Activated CD4-positive, alpha-beta memory T cell treated with anti-CD3 and anti-CD28 coated beads, Interleukin-2, amount 10 ng/mL, durations not matched to agents 7 days and 5 days (primary cell): ENCODE data around the gene EFEMP2. TPM values are rescaled to one million over a fixed set of nuclear protein-coding genes. Genes with fewer than 3 reads are reported as not detected.

Experiments
- CTCF ChIA-PET: fragments of 350-600 bp; sonication (Branson Sonifier 250); formaldehyde crosslinking; loops from one replicate; lab custom pipeline; 2021; ENCODE audit warnings: antibody characterized with exemption, inconsistent platforms; lab: Charles Lee
- POLR2A ChIA-PET: fragments of 350-600 bp; sonication (Branson Sonifier 250); formaldehyde crosslinking; loops from one replicate; lab custom pipeline; 2021; ENCODE audit warnings: antibody characterized with exemption; lab: Charles Lee
- DNase-seq: peaks from one replicate; pipeline ENCODE4 v3.0.0-alpha.2; 2020
- H3K27ac Mint-ChIP-seq: one replicate; pipeline ENCODE4 v1.8.0; 2021; ENCODE audit warnings: mild to moderate bottlenecking, mixed read lengths
- H3K27me3 Mint-ChIP-seq: one replicate; pipeline ENCODE4 v1.8.0; 2021; ENCODE audit warnings: mixed read lengths
- H3K36me3 Mint-ChIP-seq: one replicate; pipeline ENCODE4 v1.8.0; 2021; ENCODE audit warnings: low read depth, mixed read lengths
- H3K4me1 Mint-ChIP-seq: one replicate; pipeline ENCODE4 v1.8.0; 2021; ENCODE audit warnings: mixed read lengths
- H3K4me3 Mint-ChIP-seq: one replicate; pipeline ENCODE4 v1.8.0; 2021; ENCODE audit warnings: mild to moderate bottlenecking, mixed read lengths
- H3K9me3 Mint-ChIP-seq: one replicate; pipeline ENCODE4 v1.8.0; 2021; ENCODE audit warnings: mixed read lengths
- total RNA-seq, 2 experiments: library from RNA; stranded (reverse); gene quantifications; one replicate each; pipeline ENCODE4 v1.2.3, GENCODE V29; 2021

The EFEMP2 gene
- total RNA-seq, 2 experiments from 2014 or later, result 13.8 to 14.7 TPM

- Mint-ChIP-seq H3K27ac (peak overlapping the region; percentile 97), H3K9me3 (no peaks in the 10 kb centered on the region), H3K27me3 (no peaks in the 10 kb centered on the region), H3K36me3 (peaks cover 55% of the 10 kb centered on the region), H3K4me3 (peak overlapping the region; percentile 84), H3K4me1 (peaks cover 41% of the 10 kb centered on the region)
- POLR2A ChIA-PET, result interaction anchor here (0.8 to 8.9 kb wide), 14 partner anchors 9 to 247 kb away, joined by 3 to 284 read pairs (median 13); partner anchors contain the start of genes BANF1, CCDC85B, CTSW and EFEMP2
- CTCF ChIA-PET, result interaction anchor here (0.7 to 8.7 kb wide), 5 partner anchors 9 to 150 kb away, joined by 3 to 251 read pairs (median 20); partner anchors contain the start of genes CCDC85B, FIBP and KAT5
- DNase-seq, result peak; percentile 14
Observed at GRCh38 chr11:65861533-65862183, 10.9 kb downstream of the EFEMP2 start.

- Mint-ChIP-seq H3K27me3 (no peaks in the 10 kb centered on the region), H3K4me3 (peak overlapping the region; percentile 84), H3K9me3 (no peaks in the 10 kb centered on the region), H3K27ac (peak overlapping the region; percentile 97), H3K36me3 (peaks cover 58% of the 10 kb centered on the region), H3K4me1 (peaks cover 46% of the 10 kb centered on the region)
- POLR2A ChIA-PET, result interaction anchor here (0.6 to 8.9 kb wide), 18 partner anchors 9 to 246 kb away, joined by 3 to 284 read pairs (median 10); partner anchors contain the start of genes AP5B1, BANF1, CCDC85B and CTSW
- CTCF ChIA-PET, result interaction anchor here (0.7 to 8.7 kb wide), 9 partner anchors 9 to 149 kb away, joined by 3 to 251 read pairs (median 14); partner anchors contain the start of genes CCDC85B, CTSW, FIBP and FOSL1
- DNase-seq, result no peak
Observed at GRCh38 chr11:65861165-65861505, 11.5 kb downstream of the EFEMP2 start.

- peak; percentile 97 for DNase-seq
- H3K4me1 Mint-ChIP-seq, result peaks cover 52% of the 10 kb centered on the region
- ChIA-PET CTCF (interaction anchor here (0.6 to 8.7 kb wide), 41 partner anchors 9 to 361 kb away, joined by 3 to 251 read pairs (median 5); partner anchors contain the start of genes AP5B1, BANF1, C11orf68 and CCDC85B), POLR2A (interaction anchor here (0.6 to 8.9 kb wide), 40 partner anchors 10 to 1116 kb away, joined by 3 to 284 read pairs (median 6); partner anchors contain the start of genes AP5B1, BANF1, C11orf68 and CCDC85B)
- peak within 1 kb of the TSS; percentile 84 for H3K4me3 Mint-ChIP-seq
- peaks cover 60% of the 10 kb centered on the region for H3K36me3 Mint-ChIP-seq
- peak within 1 kb of the TSS; percentile 97 for H3K27ac Mint-ChIP-seq
- H3K27me3 Mint-ChIP-seq, result no peaks in the 10 kb centered on the region
- no peaks in the 10 kb centered on the region for H3K9me3 Mint-ChIP-seq
Observed at GRCh38 chr11:65860278-65861164, 12.1 kb downstream of the EFEMP2 start, which contains the start of gene MUS81. MUS81 (plus strand) TSS chr11:65860433; CDS start chr11:65860754, 321 bp downstream.

GRCh38 chr11:65859812-65860277 lies 12.8 kb downstream of the EFEMP2 start:
- Mint-ChIP-seq H3K4me3 (peak overlapping the region; percentile 84), H3K27me3 (no peaks in the 10 kb centered on the region), H3K9me3 (no peaks in the 10 kb centered on the region), H3K27ac (peak overlapping the region; percentile 97), H3K36me3 (peaks cover 61% of the 10 kb centered on the region), H3K4me1 (peaks cover 56% of the 10 kb centered on the region)
- POLR2A ChIA-PET, result interaction anchor here (0.6 to 8.9 kb wide), 37 partner anchors 10 to 1115 kb away, joined by 3 to 284 read pairs (median 6); partner anchors contain the start of genes AP5B1, BANF1, C11orf68 and CCDC85B
- no peak for DNase-seq
- CTCF ChIA-PET, result interaction anchor here (0.6 to 8.7 kb wide), 43 partner anchors 8 to 360 kb away, joined by 3 to 251 read pairs (median 5); partner anchors contain the start of genes AP5B1, BANF1, C11orf68 and CCDC85B

DNA sequence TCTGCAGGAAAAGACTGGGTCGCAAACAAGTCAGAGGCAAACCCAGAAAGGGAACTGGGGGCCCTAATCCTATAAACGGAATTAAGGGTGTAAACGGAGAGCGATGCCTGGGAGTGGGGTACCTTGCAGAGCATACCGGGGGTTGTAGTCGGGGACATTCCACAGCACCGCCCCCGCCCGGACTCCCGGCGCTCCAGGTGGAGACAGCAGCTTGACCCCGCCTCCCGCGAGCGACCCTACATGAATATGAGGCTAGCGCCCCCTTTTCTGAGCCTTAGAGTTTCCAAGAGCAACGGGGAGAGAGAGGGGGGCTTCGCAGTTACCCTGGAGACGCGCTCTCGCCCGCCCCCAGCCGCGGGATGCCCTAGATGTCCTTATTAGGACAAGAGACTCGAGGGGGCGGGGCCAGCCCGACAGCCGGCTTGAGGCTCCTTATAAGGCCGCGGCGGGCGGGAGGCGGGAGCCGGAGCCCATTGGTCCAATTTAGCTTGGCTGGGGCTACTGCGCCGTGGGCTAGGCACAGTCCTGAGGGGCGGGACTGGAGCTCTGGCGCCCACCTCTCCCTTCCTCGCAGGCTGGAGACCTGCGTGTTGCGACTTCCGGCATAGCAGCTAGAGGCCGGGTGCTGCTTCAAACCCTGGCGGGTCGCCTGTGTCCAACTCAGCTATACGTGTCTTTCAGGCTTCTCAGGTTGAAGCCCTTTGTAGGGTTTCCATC lies 13.3 kb downstream of the EFEMP2 start:
- Mint-ChIP-seq H3K4me3 (peak overlapping the region; percentile 84), H3K9me3 (no peaks in the 10 kb centered on the region), H3K27ac (peak overlapping the region; percentile 97), H3K4me1 (peaks cover 62% of the 10 kb centered on the region), H3K36me3 (peaks cover 63% of the 10 kb centered on the region), H3K27me3 (no peaks in the 10 kb centered on the region)
- POLR2A ChIA-PET, result interaction anchor here (0.6 to 8.9 kb wide), 37 partner anchors 9 to 1115 kb away, joined by 3 to 284 read pairs (median 6); partner anchors contain the start of genes AP5B1, BANF1, C11orf68 and CCDC85B
- CTCF ChIA-PET, result interaction anchor here (0.6 to 8.7 kb wide), 39 partner anchors 8 to 360 kb away, joined by 3 to 251 read pairs (median 6); partner anchors contain the start of genes AP5B1, BANF1, C11orf68 and CCDC85B
- peak; percentile 99 for DNase-seq

- peaks cover 64% of the 10 kb centered on the region for H3K36me3 Mint-ChIP-seq
- H3K27me3 Mint-ChIP-seq, result no peaks in the 10 kb centered on the region
- DNase-seq, result no peak
- peak overlapping the region; percentile 97 for H3K27ac Mint-ChIP-seq
- peak overlapping the region; percentile 84 for H3K4me3 Mint-ChIP-seq
- ChIA-PET POLR2A (interaction anchor here (0.6 to 8.9 kb wide), 29 partner anchors 8 to 983 kb away, joined by 3 to 284 read pairs (median 12); partner anchors contain the start of genes AP5B1, BANF1, C11orf68 and CCDC85B), CTCF (interaction anchor here (1.2 to 8.7 kb wide), 11 partner anchors 12 to 243 kb away, joined by 4 to 251 read pairs (median 12); partner anchors contain the start of genes AP5B1, CCDC85B, CTSW and FIBP)
- H3K9me3 Mint-ChIP-seq, result no peaks in the 10 kb centered on the region
- peaks cover 66% of the 10 kb centered on the region for H3K4me1 Mint-ChIP-seq
Observed at GRCh38 chr11:65858681-65859087, 13.9 kb downstream of the EFEMP2 start.

- peak; percentile 99 for DNase-seq
- H3K4me3 Mint-ChIP-seq, result peak within 1 kb of the TSS; percentile 91
- CTCF ChIA-PET, result interaction anchor here (1.2 to 8.7 kb wide), 6 partner anchors 19 to 146 kb away, joined by 4 to 251 read pairs (median 10); partner anchors contain the start of genes AP5B1, CCDC85B, FIBP and KAT5
- H3K27ac Mint-ChIP-seq, result peak within 1 kb of the TSS; percentile 97
- POLR2A ChIA-PET, result interaction anchor here (0.6 to 8.9 kb wide), 27 partner anchors 8 to 736 kb away, joined by 3 to 284 read pairs (median 9); partner anchors contain the start of genes AP5B1, BANF1, C11orf68 and CCDC85B
- no peaks in the 10 kb centered on the region for H3K27me3 Mint-ChIP-seq
- H3K9me3 Mint-ChIP-seq, result no peaks in the 10 kb centered on the region
- H3K4me1 Mint-ChIP-seq, result peaks cover 66% of the 10 kb centered on the region
- H3K36me3 Mint-ChIP-seq, result peaks cover 64% of the 10 kb centered on the region
Observed at GRCh38 chr11:65857853-65858680, 14.5 kb downstream of the EFEMP2 start, which contains the start of gene CFL1. CFL1 (minus strand) TSS chr11:65858180; CDS start chr11:65858099, 81 bp downstream.

DNA sequence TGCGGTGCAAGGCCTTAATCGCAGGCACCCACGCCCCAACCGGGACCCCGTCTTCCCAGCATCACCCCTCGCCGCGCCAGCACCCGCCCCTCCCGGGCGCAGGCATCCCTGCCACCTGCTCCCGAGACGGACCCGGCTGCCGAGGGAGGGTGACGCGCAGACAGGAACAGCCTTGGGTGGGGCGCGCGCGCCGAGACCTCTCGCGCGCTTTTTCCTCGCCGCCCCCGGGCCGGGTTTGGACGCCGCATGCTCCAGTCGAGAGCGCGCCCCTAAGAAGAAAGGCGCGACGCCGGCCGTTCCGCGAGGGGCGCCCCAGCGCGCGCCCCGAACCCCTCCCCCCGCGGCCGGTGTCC lies 15.1 kb downstream of the EFEMP2 start:
- peaks cover 64% of the 10 kb centered on the region for H3K36me3 Mint-ChIP-seq
- peaks cover 61% of the 10 kb centered on the region for H3K4me1 Mint-ChIP-seq
- ChIA-PET CTCF (interaction anchor here (1.2 to 8.7 kb wide), 3 partner anchors 30 to 146 kb away, joined by 4 to 251 read pairs (median 7); partner anchors contain the start of genes AP5B1, CCDC85B, FIBP and KAT5), POLR2A (interaction anchor here (1.0 to 8.9 kb wide), 14 partner anchors 8 to 242 kb away, joined by 4 to 284 read pairs (median 12); partner anchors contain the start of genes AP5B1, BANF1, C11orf68 and CCDC85B)
- H3K9me3 Mint-ChIP-seq, result no peaks in the 10 kb centered on the region
- H3K4me3 Mint-ChIP-seq, result peak overlapping the region; percentile 91
- peak; percentile 70 for DNase-seq
- peak overlapping the region; percentile 83 for H3K27ac Mint-ChIP-seq
- no peaks in the 10 kb centered on the region for H3K27me3 Mint-ChIP-seq

DNA sequence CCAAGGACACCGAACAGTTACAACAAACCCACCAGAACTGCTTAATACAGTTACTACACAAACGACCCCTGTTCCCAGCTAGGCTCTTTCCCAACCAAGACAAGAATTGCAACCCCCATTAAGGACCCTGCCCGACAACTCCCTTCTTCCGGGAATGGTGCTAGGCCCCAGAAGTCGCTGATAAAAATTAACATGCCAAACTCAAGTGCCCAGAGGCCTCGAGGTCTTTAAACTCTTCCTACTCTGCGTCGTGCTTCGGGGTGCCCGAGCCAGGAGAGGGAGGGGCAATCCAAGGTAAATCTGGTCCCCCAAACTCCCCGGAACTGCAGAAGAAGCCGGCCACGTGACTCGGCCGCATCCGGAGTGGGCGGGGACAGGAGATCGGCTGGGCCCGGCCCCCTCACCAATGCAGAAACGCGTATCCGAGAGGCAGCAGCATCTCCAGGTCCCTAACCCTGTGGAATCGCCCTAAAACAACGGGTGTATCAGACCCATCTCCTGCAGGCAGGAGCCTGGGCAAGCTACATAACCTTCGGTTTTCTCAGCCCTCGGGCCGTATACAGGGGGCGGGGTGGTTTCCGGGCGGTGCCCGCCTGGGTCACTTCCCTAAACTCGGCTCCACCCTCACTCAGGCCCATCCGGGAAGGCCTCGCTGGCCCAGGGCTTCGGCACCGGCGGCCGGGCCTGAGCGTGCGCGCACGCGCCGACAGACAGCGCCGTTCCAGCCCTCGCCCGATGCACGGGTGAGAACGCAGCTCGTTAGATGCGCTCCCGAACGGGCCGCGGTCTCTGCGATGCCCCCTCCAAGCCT lies 15.7 kb downstream of the EFEMP2 start:
- H3K4me1 Mint-ChIP-seq, result peaks cover 57% of the 10 kb centered on the region
- ChIA-PET CTCF (interaction anchor here (1.4 to 8.7 kb wide), 3 partner anchors 31 to 145 kb away, joined by 4 to 251 read pairs (median 7); partner anchors contain the start of genes CCDC85B, FIBP and KAT5), POLR2A (interaction anchor here (0.6 to 8.9 kb wide), 12 partner anchors 13 to 242 kb away, joined by 3 to 284 read pairs (median 8); partner anchors contain the start of genes AP5B1, BANF1, C11orf68 and CCDC85B)

More for the DNA sequence above, 15.7 kb downstream of the EFEMP2 start:
- peak overlapping the region; percentile 91 for H3K4me3 Mint-ChIP-seq
- H3K27me3 Mint-ChIP-seq, result no peaks in the 10 kb centered on the region
- H3K36me3 Mint-ChIP-seq, result peaks cover 66% of the 10 kb centered on the region
- H3K27ac Mint-ChIP-seq, result peak overlapping the region; percentile 83
- DNase-seq, result peak; percentile 90
- H3K9me3 Mint-ChIP-seq, result peaks cover 2% of the 10 kb centered on the region
